Urothelium cell line (cell line): Measurements from ENCODE around the gene MLEC.

Source experiments
- DNase-seq: peaks from one replicate; pipeline ENCODE4 v3.0.0; 2011; ENCODE audit warnings: low spot score, mixed read lengths
- FAIRE-seq: peaks from 2 replicates; lab custom pipeline; 2011; peaks lifted over from hg19 to GRCh38; lab: Jason Lieb, UNC

MLEC gene, protein sequence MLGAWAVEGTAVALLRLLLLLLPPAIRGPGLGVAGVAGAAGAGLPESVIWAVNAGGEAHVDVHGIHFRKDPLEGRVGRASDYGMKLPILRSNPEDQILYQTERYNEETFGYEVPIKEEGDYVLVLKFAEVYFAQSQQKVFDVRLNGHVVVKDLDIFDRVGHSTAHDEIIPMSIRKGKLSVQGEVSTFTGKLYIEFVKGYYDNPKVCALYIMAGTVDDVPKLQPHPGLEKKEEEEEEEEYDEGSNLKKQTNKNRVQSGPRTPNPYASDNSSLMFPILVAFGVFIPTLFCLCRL

DNA sequence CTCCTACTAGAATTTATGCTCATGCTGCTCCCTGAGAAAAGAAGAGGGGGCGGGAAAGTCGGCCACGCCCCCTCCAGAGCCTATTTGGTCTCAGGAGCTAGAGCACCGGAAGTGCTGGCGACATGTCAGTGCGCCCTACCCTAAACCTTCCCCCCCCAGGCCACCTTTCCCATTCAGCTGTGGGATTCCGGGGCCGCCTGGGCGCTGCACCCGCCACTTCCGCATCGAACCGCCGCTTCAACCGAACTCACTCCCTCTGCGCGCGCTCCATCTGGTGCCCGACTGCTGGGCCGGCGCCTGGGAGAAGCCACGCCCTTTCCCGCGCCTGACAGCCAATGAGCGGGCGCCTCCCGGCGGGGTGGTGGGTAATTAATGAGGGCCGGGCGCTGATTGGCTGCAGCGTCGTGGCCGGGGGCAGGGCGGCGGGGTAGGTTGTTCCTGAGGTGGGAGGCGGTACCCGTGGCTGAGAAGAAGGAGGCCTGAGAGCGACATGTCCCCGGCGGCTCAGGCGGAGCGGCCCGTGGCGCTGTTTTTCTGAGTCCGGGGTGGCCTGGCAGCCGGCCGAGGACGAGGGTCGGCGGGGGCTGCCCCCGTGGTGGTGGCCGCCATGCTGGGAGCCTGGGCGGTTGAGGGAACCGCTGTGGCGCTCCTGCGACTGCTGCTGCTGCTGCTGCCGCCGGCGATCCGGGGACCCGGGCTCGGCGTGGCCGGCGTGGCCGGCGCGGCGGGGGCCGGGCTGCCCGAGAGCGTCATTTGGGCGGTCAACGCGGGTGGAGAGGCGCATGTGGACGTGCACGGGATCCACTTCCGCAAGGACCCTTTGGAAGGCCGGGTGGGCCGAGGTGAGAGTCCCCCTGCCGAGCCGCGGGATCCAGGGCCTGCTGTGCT lies at the start of gene MLEC:
Gene MLEC (plus strand): TSS at position 460 of the 888 bp plus-strand sequence. CDS start 148 bp downstream, at position 608.
- DNase-seq, result peak; percentile 99
- no peak for FAIRE-seq

DNA sequence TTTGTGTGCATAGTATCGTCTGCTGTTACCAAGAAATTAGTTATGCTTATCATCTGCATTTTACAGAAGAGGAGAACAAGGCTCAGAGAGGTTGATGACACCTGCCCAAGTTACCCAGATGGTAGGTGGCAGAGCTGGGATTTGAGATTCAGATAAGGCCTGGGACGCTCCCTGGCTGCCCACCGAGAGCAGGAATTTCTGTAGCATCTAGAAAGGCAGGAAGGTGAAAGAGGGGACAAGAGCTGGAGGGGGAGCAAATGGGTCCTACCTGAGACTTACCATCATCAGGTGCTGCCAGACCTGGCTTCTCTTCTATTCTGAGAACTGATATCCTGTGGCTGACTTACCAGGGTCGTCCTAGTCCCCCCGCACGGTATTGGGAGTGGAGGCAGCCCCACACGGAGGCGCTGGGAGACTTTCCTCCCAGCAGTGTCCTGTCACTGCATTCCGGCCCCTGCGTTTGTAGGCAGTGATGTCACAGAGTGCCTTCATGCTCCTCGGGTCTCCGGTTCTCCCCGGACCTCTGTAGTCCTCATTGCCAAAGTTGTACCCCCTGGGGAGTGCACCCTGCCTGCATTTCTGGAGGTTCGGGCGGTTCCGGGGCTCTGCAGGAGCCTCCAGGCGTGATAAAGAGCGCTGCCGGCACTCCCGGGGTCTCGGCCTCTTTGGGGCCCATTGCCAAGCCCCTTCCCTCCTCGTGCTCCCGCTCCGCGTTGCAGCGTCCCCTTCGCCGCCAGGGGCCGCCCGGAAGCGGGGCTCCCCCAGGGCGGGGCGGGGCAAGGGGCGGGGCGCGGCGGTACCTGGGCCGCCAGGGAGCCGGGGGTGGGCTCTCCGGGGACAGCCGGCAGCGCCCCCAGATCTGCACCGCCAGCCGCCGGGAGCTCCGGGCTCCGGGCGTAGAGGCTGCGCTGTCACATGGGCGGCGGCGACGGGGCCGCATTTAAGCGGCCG lies 46.9 kb upstream of the MLEC start, which contains the start of gene CABP1:
Gene CABP1 (plus strand): TSS at position 856 of the 951 bp plus-strand sequence. CDS start 60 bp downstream, at position 916.
- FAIRE-seq, result no peak
- peak; percentile 78 for DNase-seq

DNA sequence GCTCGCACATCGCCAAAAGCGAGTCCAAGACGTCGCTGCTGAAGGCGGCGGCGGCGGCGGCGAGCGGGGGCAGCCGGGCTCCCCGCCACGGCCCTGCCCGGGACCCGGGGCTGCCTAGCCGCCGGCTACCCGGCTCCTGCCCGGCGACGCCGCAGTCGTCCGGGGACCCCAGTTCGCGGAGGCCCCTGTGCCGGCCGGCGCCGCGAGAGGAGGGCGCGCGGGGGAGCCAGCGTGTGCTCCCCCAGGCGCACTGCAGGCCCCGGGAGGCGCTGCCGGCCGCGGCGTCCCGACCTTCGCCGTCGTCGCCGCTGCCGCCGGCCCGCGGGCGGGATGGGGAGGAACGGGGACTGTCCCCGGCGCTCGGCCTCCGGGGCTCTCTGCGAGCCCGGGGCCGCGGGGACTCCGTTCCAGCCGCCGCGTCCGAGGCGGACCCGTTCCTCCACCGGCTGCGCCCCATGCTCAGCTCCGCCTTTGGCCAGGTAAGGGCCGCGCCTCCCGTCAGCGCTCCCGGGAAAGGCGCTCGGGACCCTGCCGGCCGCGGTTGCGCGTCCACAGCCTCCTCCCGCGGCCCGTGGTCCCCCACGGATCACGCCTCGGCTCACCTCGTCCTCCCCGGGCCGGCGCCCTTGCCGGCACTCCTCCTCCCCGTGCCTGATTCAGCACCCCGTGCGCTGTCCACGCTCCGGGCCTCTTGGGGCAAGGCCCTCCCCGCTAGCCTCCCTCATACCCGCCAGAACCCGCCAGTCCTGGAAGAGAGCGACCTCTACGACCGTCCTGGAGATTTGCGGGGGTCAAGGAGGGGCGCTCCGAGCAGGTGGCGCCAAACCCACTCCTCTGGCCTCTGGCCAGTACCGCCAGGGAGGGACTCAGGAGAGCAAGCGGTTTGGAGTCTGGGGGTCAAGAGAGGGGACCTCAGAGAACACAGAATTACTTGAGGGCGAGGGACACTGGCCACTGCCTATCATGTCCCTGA lies 45.8 kb upstream of the MLEC start:
- peak; percentile 85 for FAIRE-seq
- peak; percentile 80 for DNase-seq

DNA sequence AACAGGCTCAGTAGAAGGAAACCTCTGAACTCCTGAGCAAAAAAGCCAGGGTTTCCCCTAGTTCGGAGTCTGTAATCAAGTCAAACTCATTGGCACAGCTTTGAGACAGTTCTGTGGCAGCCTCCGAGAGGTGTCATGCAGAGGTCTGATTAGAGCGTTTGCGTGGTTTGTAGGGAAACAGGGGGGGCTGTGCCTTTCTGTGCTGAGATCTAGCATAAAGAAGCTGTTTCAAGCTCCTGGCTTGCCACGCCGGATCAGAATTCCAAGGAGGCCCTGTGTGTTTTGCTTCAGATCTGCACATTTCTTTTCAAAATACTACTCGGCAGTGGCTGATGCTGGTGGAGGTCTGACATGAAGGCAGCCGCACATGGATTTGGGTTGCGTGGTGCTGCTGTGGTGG lies 44.8 kb upstream of the MLEC start:
- FAIRE-seq, result no peak

GRCh38 chr12:120642826-120643225 lies 44.1 kb upstream of the MLEC start:
- no peak for FAIRE-seq

More for the DNA sequence above, 44.8 kb upstream of the MLEC start:
- DNase-seq, result no peak

GRCh38 chr12:120643574-120643973 lies 43.4 kb upstream of the MLEC start:
- no peak for DNase-seq
- FAIRE-seq, result no peak

More at GRCh38 chr12:120642826-120643225, 44.1 kb upstream of the MLEC start:
- DNase-seq, result no peak

- FAIRE-seq (no peak), DNase-seq (no peak)
Observed at GRCh38 chr12:120646044-120646443, 40.9 kb upstream of the MLEC start.

- DNase-seq, result no peak
- FAIRE-seq, result no peak
Observed at GRCh38 chr12:120647375-120647755, 39.6 kb upstream of the MLEC start.

DNA sequence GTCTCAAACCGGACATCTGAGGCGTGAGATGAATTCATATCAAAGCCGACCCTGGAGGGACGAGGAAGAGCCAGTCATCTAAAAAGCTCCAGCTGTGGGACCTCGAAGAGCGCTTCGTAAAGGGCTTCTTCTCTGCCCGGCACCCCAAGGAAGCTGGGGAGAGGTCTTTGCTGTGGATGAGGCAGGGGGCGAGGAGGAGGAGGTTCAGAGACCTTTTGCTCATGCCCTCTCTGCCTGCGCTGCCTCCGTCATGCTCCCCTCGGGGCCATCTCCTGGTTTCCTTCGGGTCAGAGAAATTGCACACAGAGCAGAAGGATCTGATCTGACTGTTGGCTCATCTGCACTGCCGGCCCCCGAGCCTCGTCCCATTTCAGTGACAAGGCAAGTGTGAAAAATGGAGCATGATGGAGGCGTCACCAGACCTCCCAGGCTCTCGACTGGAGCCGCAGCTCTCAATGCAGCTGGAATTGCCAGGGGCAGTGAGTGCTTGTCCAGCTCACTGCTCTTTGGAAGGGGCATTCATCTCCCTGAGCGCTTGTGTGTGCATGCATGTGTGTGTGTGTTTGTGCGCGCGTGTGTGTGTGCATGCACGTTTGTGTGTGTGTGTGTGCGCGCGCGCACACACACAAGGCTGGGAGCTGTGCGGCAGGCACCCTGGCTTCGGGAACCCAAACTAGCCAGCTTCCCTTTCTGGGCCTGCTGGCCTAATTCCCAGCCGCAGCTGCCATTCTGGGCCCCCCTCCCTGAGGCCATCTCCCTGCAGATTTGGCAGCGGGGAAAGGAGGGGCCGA lies 37.3 kb upstream of the MLEC start:
- no peak for DNase-seq
- no peak for FAIRE-seq

- DNase-seq, result no peak
- FAIRE-seq, result no peak
Observed at GRCh38 chr12:120650233-120650690, 36.7 kb upstream of the MLEC start.

- FAIRE-seq (no peak), DNase-seq (no peak)
Observed at GRCh38 chr12:120651821-120652220, 35.1 kb upstream of the MLEC start.

DNA sequence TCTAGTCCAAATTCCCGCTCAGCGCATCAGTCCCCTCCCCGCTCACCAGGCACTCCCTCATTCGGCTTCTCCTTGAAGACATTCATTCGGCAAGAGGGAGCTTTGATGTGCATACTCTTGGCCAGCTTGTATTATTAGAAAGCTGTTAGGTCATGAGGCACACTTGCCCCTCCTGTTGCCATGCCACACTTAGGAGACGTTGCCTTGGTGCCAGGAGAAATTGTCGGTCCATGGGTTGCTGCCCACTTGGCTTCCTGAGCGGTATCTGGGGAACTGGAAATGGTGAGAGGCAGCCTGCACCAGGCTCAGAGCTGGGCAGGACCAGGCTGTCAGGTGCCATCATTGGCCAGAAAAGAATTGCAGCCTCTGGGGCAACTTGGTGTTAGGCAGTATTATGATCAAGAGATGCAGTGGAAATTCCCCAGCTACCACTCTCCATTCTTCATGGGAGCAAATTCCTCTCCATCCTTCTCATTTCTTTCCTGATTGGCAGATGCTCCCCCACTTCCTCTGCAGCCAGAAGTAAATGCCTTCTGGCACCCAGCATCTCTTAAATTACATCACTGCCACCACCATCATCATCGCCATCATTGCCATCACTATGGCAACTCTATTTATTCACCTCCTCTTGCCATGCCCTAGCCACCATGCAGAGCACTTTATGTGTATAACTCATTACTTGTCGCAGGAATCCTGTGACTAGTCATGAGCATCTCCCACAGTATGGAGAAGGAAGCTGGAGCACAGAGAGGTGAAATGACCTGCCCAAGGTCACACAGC lies 34.1 kb upstream of the MLEC start:
- FAIRE-seq (no peak), DNase-seq (no peak)

DNA sequence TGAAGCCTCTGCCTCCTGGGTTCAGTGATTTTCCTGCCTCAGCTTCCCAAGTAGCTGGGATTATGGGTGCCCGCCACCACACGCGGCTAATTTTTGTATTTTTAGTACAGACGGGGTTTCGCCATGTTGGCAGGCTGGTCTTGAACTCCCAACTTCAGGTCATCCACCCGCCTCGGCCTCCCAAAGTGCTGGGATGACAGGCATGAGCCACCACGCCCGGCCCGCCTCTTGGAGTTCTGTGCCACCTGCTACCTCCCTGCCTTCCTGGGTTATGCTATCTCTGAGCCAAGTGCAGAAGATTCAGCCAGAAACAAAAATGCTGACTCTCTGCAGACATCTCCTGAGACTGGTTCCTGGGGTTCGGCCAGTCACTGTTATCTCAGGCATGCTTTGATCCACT lies 33.3 kb upstream of the MLEC start:
- DNase-seq (no peak), FAIRE-seq (no peak)

- FAIRE-seq (no peak), DNase-seq (no peak)
Observed at GRCh38 chr12:120654656-120655055, 32.3 kb upstream of the MLEC start.

GRCh38 chr12:120656008-120656407 lies 30.9 kb upstream of the MLEC start:
- FAIRE-seq (no peak), DNase-seq (no peak)

GRCh38 chr12:120658286-120659150 lies 28.4 kb upstream of the MLEC start:
- FAIRE-seq, result no peak
- DNase-seq, result no peak

DNA sequence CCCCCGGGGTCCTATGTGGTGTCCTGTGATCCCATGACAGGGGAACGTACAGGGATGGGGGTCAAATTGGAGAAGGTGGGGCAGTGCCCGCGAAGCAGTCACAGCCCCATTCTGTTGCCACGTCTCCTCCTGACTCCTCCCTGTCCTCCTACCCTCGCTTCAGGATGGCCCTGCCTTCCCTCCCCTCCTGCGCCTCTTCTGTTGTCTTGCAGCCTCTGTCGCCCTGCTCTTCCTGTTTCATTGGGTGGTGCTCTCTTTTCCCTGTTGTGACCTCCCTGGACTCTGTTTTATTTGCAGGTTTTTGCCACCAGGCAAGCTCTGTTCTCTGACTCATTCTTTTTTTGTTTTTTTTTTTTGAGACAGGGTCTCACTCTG lies 27.8 kb upstream of the MLEC start:
- DNase-seq (no peak), FAIRE-seq (no peak)
